NAMALWA (cell line): ENCODE results near the gene BST1.
A peak's percentile ranks its signal among the peaks of the same experiment; 100 is the strongest.

Experiments used
- DNase-seq: peaks from one replicate; pipeline ENCODE4 v3.0.0-alpha.2; 2015; ENCODE audit warnings: low spot score

The BST1 gene

DNA sequence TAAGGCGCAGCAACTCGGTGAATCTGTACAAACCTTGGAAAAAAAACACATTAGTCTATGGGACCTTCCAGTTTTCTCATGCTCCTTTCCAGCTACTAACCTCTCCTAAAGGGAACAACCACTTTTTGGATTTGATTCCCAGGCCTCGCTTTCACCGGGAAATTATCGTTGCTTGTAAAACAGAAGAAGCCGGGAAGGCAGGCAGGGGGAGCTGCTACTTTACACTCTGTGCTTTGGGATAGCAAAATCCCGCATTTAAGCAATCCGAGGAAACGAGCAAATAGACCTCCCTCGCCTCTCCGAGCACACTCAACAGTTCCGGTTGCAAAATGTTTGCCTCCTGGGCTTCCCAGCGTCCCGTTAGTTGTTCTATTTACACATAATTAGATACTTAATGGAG, 76.4 kb downstream of the BST1 start:
- peak; percentile 44 for DNase-seq

DNA sequence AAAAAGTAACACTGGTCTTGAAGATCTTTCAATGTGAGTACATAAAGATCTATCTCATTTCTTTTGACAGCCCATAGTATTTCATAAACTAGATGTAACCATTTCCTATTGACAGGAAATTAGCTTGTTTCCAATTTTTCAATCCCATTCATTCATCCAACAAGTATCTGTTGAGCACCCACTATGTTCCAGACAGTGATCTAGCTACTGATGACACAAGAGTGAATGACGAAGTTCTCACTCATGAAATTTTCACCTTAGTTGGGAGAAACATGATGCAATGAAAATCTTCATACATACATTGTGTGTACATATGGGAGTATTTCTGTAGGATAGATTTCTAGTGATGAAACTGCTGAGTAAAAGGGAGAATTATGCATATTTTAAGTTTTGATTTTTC, 76.9 kb downstream of the BST1 start:
- peak; percentile 37 for DNase-seq

DNA sequence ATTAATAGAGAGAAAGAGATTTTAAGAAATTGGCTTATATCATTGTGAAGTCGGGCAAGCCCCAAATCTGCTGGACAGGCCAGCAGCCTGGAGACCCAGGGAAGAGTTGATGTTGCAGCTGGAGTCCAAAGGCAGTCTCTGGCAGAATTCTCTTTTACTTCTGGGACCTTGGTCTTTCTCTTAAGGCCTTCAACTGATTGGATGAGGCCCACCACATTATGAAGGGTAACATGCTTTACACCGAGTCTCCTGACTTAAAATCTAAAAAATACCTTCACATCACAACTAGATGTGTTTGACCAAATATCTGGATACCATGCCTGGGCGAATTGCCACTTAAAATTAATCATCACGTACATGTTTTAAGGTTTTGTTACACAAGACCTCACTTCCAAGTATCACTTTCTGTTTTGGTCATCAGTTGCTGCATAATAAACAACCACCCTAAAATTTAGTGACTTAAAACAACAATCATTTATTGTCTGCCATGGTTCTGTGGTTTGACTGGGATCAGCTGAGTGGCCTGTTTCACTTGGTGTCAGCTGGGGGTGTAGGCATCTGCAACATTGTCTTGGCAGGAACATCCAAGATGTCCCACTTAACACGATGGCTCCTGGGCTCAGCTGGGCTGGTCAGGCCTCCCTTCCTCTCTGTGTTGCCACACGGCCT, 78.7 kb downstream of the BST1 start:
- no peak for DNase-seq
